Neural cell (in vitro differentiated cells): ENCODE results near the gene CHCT1. TPM values are rescaled to one million over a fixed set of nuclear protein-coding genes. Genes with fewer than 3 reads are reported as not detected.

Experiments used
- H2AFZ ChIP-seq: fragments of 200-600, 300-800 bp; sonication (generic), shearing (Covaris generic); 2 replicates; pipeline ENCODE4 v1.6.0; 2014; ENCODE audit warnings: low read depth, mild to moderate bottlenecking, antibody characterized with exemption, low read length, moderate library complexity
- H3F3A ChIP-seq: fragments of 200-600 bp; shearing (Covaris generic); 2 replicates; pipeline ENCODE4 v1.6.1; 2016; ENCODE audit warnings: mild to moderate bottlenecking, moderate library complexity, mixed read lengths, antibody characterized with exemption, low read length; ENCODE audit not compliant: insufficient read depth, poor library complexity, severe bottlenecking
- H3K27ac ChIP-seq: fragments of 200-600, 300-800 bp; sonication (generic), shearing (Covaris generic); 2 replicates; pipeline ENCODE4 v1.5.1; 2014; ENCODE audit warnings: mild to moderate bottlenecking, low read length, moderate library complexity
- H3K27me3 ChIP-seq: fragments of 300-800, 200-600 bp; sonication (generic), shearing (Covaris generic); 2 replicates; pipeline ENCODE4 v1.6.0; 2014; ENCODE audit warnings: mild to moderate bottlenecking, low read depth, low read length, moderate library complexity; ENCODE audit not compliant: insufficient read depth
- H3K36me3 ChIP-seq: fragments of 300-800, 200-600 bp; sonication (generic), shearing (Covaris generic); 2 replicates; pipeline ENCODE4 v1.5.1; 2014; ENCODE audit warnings: mild to moderate bottlenecking, antibody characterized with exemption, low read length, moderate library complexity; ENCODE audit not compliant: insufficient read depth
- H3K4me2 ChIP-seq: fragments of 300-800, 200-600 bp; sonication (generic), shearing (Covaris generic); 2 replicates; pipeline ENCODE4 v1.6.0; 2014; ENCODE audit warnings: mild to moderate bottlenecking, low read length
- H3K4me3 ChIP-seq: fragments of 300-800, 200-600 bp; sonication (generic), shearing (Covaris generic); 2 replicates; pipeline ENCODE4 v1.5.1; 2014; ENCODE audit warnings: mild to moderate bottlenecking, low read length, moderate library complexity
- H3K79me2 ChIP-seq: fragments of 200-600 bp; shearing (Covaris generic); replicated peaks from 2 replicates; pipeline ENCODE4 v1.6.0; 2014; ENCODE audit warnings: mild to moderate bottlenecking, low read length, moderate library complexity; ENCODE audit not compliant: insufficient read depth
- H3K9ac ChIP-seq: fragments of 300-800, 200-600 bp; sonication (generic), shearing (Covaris generic); 2 replicates; pipeline ENCODE4 v1.6.1; 2016; ENCODE audit warnings: mild to moderate bottlenecking, low read length, mixed read lengths
- H3K9me2 ChIP-seq: fragments of 200-600 bp; shearing (Covaris generic); 2 replicates; pipeline ENCODE4 v1.6.1; 2016; ENCODE audit warnings: mild to moderate bottlenecking, low read length, mixed read lengths; ENCODE audit not compliant: insufficient read depth
- H3K9me3 ChIP-seq: fragments of 200-600, 300-800 bp; sonication (generic), shearing (Covaris generic); 2 replicates; pipeline ENCODE4 v1.6.1; 2016; ENCODE audit warnings: mild to moderate bottlenecking, mixed run types, low read length, moderate library complexity, mixed read lengths
- H4K20me1 ChIP-seq: fragments of 200-600 bp; shearing (Covaris generic); 2 replicates; pipeline ENCODE4 v1.6.1; 2016; ENCODE audit warnings: mild to moderate bottlenecking, mixed run types; ENCODE audit not compliant: insufficient read depth
- EP300 ChIP-seq: fragments of 450-650 bp; conservative IDR thresholded peaks from 2 replicates; pipeline ENCODE4 v1.6.1; 2014; ENCODE audit warnings: antibody characterized with exemption, mild to moderate bottlenecking, moderate library complexity; ENCODE audit not compliant: poor library complexity, severe bottlenecking
- EZH2 ChIP-seq: fragments of 200-600, 300-800 bp; shearing (Covaris generic), sonication (generic); IDR thresholded peaks from 2 replicates; pipeline ENCODE4 v1.6.1; 2014; ENCODE audit warnings: antibody characterized with exemption, low read length, borderline replicate concordance, mild to moderate bottlenecking; ENCODE audit not compliant: insufficient read depth, poor library complexity, severe bottlenecking
- MXI1 ChIP-seq: fragments of 450-650 bp; conservative IDR thresholded peaks from 2 replicates; pipeline ENCODE4 v1.6.1; 2014; ENCODE audit warnings: antibody characterized with exemption, mild to moderate bottlenecking; ENCODE audit not compliant: poor library complexity, severe bottlenecking
- POLR2AphosphoS5 ChIP-seq: IDR thresholded peaks from 2 replicates; pipeline ENCODE4 v1.6.1; 2012
- RAD21 ChIP-seq: fragments of 450-650 bp; conservative IDR thresholded peaks from 2 replicates; pipeline ENCODE4 v1.6.1; 2014; ENCODE audit warnings: antibody characterized with exemption, mild to moderate bottlenecking, moderate library complexity
- SMC3 ChIP-seq: fragments of 450-650 bp; conservative IDR thresholded peaks from 2 replicates; pipeline ENCODE4 v1.6.1; 2014; ENCODE audit warnings: antibody characterized with exemption, mild to moderate bottlenecking, moderate library complexity; ENCODE audit not compliant: poor library complexity
- TAF1 ChIP-seq: IDR thresholded peaks from 2 replicates; pipeline ENCODE4 v1.6.1; 2012; ENCODE audit warnings: low read depth
- polyA plus RNA-seq: library from polyadenylated mRNA; depleted of rRNA; stranded (reverse); fragments of >200 nt; gene quantifications from 2 replicates; pipeline ENCODE4 v1.2.3, GENCODE V29; 2014
- TF ChIP-seq, protein P1 (sequence below): IDR thresholded peaks from 2 replicates; pipeline ENCODE4 v1.6.1; 2012; ENCODE audit warnings: borderline replicate concordance
- TF ChIP-seq, protein P2 (sequence below): fragments of 450-650 bp; IDR thresholded peaks from 2 replicates; pipeline ENCODE4 v1.5.1; 2014; ENCODE audit warnings: antibody characterized with exemption, mild to moderate bottlenecking, moderate library complexity; ENCODE audit not compliant: poor library complexity, severe bottlenecking

Gene CHCT1
- polyA plus RNA-seq, 1 donor from 2014 or later = not detected

DNA sequence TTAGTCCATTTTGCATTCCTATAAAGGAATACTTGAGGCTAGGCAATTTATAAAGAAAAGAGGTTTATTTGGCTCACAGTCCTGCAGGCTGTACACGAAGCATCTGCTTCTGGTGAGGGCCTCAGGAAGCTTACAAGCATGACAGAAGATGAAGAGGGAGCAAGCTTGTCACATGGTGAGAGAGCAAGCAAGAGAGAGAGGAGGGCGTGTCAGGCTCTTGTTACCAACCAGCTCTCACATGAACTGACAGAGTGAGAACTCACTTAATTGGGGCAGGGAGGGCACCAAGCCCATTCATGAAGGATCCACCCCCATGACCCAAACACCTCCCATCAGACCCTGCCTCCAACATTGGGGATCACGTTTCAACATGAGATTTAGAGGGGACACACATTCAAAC lies 1.6 kb downstream of the CHCT1 start:
- Histone ChIP-seq H3K27ac (no peak overlapping the region), H3K9ac (no peak overlapping the region), H4K20me1 (no peaks in the 10 kb centered on the region), H3F3A (no peaks in the 10 kb centered on the region), H3K36me3 (no peaks in the 10 kb centered on the region), H3K4me3 (no peak overlapping the region), H3K27me3 (peaks cover 12% of the 10 kb centered on the region), H2AFZ (no peak overlapping the region), H3K79me2 (no peaks in the 10 kb centered on the region), H3K9me3 (no peaks in the 10 kb centered on the region), H3K4me2 (no peak overlapping the region), H3K9me2 (no peaks in the 10 kb centered on the region)
- TF ChIP-seq EP300 = no peak
- TF ChIP-seq, protein P1, sequence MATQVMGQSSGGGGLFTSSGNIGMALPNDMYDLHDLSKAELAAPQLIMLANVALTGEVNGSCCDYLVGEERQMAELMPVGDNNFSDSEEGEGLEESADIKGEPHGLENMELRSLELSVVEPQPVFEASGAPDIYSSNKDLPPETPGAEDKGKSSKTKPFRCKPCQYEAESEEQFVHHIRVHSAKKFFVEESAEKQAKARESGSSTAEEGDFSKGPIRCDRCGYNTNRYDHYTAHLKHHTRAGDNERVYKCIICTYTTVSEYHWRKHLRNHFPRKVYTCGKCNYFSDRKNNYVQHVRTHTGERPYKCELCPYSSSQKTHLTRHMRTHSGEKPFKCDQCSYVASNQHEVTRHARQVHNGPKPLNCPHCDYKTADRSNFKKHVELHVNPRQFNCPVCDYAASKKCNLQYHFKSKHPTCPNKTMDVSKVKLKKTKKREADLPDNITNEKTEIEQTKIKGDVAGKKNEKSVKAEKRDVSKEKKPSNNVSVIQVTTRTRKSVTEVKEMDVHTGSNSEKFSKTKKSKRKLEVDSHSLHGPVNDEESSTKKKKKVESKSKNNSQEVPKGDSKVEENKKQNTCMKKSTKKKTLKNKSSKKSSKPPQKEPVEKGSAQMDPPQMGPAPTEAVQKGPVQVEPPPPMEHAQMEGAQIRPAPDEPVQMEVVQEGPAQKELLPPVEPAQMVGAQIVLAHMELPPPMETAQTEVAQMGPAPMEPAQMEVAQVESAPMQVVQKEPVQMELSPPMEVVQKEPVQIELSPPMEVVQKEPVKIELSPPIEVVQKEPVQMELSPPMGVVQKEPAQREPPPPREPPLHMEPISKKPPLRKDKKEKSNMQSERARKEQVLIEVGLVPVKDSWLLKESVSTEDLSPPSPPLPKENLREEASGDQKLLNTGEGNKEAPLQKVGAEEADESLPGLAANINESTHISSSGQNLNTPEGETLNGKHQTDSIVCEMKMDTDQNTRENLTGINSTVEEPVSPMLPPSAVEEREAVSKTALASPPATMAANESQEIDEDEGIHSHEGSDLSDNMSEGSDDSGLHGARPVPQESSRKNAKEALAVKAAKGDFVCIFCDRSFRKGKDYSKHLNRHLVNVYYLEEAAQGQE = no peak
- no peak for TF ChIP-seq TAF1
- TF ChIP-seq, protein P2, sequence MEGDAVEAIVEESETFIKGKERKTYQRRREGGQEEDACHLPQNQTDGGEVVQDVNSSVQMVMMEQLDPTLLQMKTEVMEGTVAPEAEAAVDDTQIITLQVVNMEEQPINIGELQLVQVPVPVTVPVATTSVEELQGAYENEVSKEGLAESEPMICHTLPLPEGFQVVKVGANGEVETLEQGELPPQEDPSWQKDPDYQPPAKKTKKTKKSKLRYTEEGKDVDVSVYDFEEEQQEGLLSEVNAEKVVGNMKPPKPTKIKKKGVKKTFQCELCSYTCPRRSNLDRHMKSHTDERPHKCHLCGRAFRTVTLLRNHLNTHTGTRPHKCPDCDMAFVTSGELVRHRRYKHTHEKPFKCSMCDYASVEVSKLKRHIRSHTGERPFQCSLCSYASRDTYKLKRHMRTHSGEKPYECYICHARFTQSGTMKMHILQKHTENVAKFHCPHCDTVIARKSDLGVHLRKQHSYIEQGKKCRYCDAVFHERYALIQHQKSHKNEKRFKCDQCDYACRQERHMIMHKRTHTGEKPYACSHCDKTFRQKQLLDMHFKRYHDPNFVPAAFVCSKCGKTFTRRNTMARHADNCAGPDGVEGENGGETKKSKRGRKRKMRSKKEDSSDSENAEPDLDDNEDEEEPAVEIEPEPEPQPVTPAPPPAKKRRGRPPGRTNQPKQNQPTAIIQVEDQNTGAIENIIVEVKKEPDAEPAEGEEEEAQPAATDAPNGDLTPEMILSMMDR = no peak
- no peak for TF ChIP-seq RAD21
- TF ChIP-seq SMC3 = no peak
- no peak for TF ChIP-seq MXI1
- no peak for TF ChIP-seq EZH2
- TF ChIP-seq POLR2AphosphoS5 = no peak

DNA sequence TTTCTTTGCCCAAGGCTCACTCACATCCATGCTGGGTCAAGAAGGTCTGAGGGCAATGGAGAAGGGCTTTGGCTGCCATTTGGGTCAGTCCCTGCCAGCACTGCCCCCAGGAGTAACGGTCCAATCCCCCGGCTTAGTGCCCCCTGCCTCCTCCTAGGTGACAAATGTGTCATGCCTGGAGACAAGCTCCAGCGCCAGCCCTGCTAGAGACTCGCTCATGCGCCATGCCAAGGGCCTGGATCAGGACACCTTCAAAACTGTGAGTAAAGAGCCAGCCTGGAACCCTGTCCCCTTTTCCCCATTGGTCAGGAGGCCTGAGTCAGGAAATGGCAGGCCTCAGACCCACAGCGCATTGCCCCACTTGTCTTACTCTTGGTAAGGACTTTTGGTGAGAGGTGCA lies 3.3 kb downstream of the CHCT1 start:
- Histone ChIP-seq H3K36me3 (no peaks in the 10 kb centered on the region), H3F3A (no peaks in the 10 kb centered on the region), H3K9me2 (no peaks in the 10 kb centered on the region), H3K4me3 (no peak overlapping the region), H3K79me2 (no peaks in the 10 kb centered on the region), H3K4me2 (no peak overlapping the region), H3K27ac (no peak overlapping the region), H3K9me3 (no peaks in the 10 kb centered on the region), H3K27me3 (peaks cover 10% of the 10 kb centered on the region), H2AFZ (no peak overlapping the region), H3K9ac (no peak overlapping the region), H4K20me1 (no peaks in the 10 kb centered on the region)
- TF ChIP-seq, protein P1 = no peak
- TF ChIP-seq POLR2AphosphoS5 = no peak
- TF ChIP-seq EP300 = no peak
- TF ChIP-seq SMC3 = no peak
- no peak for TF ChIP-seq RAD21
- TF ChIP-seq, protein P2 = no peak
- no peak for TF ChIP-seq MXI1
- no peak for TF ChIP-seq EZH2
- no peak for TF ChIP-seq TAF1
